ENCODE results near the gene ZBTB24.

GRCh38 chr6:109514946-109515345, 31.9 kb upstream of the ZBTB24 start:
- TF ChIP-seq CTCF (IDR thresholded peaks at IDR 0.05; ENCODE audit: borderline replicate concordance, extremely low read depth, low read length, poor library complexity, severe bottlenecking), result no peak
- TF ChIP-seq EZH2 (IDR thresholded peaks at IDR 0.05; ENCODE audit: borderline replicate concordance, low read depth, low read length, severe bottlenecking), result no peak
